Right hindlimb (tissue), 1 donor: Measurements from ENCODE around the gene CBFB.
"Not testable (repeated sequence)": the region's sequence is repeated elsewhere in the genome, so short reads cannot be mapped to it uniquely, and the experiment has no call there.

Experiments used
- DNase-seq: peaks from one replicate; pipeline ENCODE4 v3.0.0-alpha.2; 2018

Gene CBFB

DNA sequence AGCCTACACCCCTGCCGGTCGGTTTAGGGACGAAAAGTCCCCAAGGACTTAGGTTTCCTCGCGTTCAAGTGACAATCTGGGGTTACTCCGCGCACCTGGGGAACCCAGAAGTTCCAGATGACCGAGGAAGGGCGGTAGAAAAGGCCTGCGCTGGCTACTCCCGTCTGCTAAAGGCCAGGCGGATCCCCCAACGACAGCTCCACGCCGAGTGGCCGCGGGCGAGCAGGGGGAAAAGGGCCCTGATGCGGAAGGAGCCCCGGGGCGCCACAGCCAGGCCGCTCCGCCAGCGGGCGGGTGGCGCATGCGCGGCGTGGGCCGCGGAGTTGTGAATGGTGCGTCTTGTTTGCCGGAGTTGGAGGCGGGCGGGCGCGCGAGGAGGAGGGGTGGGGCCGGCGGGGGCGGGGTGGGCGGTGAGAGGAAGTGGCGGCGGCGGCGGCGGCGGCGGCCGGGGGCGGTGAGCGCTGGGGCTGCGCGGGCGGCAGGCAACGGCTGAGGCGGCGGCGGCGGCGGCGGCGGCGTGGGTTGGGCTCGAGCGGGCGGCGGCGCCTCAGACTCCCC, at the start of gene CBFB:
CBFB (plus strand) TSS at position 454 of the 558 bp plus-strand sequence. CDS start 259 bp downstream, outside the sequence.
- peak; percentile 95 for DNase-seq

DNA sequence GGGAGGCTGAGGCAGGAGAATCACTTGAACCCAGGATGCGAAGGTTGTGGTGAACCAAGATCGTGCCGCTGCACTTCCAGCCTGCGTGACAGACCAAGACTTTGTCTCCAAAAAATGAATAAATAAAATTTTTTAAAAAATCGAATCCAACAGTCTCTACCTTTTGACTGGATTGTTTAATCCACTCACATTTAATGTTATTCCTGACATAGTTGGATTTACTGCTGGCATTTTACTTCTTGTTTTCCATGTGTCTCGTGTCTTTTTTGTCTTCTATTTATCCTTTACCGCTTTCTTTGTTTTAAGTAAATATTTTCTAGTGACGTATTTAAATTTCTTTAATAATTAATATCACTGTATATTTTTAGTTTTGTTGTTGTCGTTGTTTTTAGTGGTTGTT, 45.9 kb upstream of the CBFB start:
- DNase-seq: no peak

DNA sequence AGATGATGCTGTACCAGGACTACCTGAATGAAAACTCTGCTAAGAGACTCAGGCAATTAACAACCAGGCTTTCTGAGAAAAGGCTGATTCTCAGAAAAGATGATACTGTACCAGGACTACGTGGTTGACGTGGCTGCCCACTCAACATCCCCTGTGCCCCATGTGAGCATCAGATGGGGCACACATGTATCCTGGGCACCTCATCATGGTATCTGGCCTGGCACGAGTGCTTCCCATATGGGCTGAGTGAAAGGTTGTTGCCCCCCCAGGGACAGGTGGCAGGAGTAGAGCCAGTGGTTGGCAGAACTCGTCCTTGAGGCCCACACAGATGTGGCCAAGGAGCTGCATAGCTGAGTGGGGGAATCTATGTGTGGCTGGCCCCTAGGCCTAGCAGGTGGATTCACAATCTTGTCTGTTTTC, 44.0 kb upstream of the CBFB start:
- DNase-seq: no peak

DNA sequence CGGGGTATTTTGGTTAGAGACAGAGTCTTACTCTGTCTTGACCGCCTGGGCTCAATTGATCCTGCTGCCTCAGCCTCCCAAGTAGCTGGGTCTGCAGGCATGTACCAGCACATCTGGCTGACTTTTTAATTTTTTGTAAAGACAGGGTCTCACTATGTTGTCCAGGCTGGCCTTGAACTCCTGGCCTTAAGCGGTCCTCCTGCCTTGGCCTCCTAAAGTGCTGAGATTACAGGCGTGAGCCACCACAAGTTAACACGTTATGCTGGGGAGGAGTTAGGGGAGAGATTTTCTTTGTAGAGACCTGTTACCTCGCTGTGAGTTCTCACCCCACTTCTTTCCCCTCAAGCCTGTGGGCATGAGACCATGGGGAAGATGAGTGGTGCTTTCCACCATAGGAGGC, 42.4 kb upstream of the CBFB start:
- DNase-seq: no peak

DNA sequence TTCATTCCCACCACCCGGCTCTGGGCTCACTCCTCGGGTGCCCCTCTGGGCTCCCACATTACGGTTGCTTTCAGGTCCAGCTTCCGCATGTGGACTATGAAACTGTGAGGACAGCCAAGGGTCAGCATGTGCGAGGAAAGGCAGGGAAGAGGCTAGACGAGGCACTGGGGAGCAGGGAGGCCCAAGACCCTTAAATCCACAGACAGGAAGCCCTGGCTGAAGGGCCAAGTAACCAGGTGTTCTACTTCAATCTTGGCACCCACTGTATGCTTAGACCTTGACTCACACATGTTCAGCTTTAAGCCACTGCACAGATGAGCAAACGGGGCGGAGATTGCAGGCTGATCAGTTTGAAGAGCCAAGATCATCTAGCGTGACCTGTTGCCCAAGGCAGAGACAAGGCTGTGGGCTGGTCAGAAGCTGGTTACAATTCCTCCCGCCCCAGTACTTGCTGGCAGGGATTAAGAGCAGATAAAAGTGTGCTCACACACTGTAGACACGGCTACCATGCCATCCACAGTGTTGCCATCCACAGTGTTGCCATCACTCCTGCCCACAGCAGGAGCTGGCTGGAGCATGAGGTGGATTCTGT, 40.7 kb upstream of the CBFB start, which contains the start of gene CES4A:
CES4A (plus strand) TSS at position 393 of the 592 bp plus-strand sequence; CDS start at position 577, 184 bp downstream.
- DNase-seq: peak; percentile 71

DNA sequence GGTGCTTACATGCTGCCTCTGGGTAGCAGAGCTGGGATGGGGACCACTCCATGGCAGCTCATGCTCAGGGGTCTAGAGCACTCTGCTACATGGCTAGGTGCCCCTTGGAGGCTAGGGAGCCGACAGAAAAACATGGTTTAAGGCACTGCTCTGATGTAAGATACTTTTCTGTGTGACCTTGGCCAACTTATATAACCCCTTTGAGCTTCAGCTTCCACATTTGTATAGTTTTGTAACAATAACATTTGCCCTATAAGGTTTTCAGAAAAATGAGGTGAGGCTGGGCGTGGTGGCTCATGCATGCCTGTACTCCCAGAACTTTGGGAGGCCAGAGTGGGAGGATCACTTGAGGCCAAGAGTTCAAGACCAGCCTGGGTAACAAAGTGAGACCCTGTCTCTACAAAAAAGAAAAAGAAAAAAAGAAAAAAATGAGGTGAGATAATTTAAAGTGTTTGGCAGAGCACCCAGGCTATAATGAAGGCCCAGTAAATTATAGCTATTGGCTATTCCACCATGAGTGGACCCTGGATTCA, 37.3 kb upstream of the CBFB start:
- DNase-seq: no peak

DNA sequence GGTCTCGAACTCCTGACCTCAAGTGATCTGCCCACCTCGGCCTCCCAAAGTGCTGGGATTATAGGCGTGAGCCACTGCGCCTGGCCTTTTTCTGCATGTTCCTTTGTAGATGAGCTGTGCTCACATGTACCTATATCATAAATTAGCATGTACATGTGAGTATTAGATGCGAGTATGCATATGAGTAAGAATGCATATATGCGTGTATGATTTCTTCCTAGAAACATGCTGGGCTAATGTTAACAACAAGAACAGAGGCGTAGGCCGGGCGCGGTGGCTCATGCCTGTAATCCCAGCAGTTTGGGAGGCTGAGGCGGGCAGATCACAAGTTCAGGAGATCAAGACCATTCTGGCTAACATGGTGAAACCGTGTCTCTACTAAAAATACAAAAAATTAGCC, 35.4 kb upstream of the CBFB start:
- DNase-seq: not testable (repeated sequence)

DNA sequence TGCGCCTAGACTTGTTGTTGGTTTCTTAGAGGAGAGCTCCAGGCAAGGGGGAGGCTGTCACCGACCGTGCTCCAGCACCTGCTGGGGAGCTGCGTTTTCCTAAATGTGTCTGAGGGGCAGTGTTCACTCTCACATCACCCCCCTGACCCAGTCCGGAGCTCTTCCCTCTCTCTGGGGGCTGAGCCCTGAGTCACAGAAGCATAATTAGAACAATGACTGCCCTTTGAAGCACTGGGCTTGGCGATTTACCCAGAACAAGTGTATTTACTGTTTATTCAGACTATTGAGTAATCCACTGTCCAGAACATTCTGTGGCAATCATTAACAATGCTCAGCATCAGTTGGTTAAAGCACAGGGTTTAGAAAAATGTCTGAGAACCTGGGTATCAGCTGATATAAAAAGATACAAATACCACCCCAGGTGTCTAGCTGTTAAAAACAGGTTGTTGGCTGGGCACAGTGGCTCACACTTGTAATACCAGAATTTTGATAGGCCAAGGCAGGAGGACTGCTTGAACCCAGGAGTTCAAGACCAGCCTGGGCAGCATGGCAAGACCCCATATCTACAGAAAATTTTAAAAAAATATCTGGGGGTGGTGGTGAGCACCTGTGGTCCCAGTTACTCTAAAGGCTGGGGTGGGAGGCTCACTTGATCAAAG, 32.5 kb upstream of the CBFB start:
- no peak for DNase-seq

DNA sequence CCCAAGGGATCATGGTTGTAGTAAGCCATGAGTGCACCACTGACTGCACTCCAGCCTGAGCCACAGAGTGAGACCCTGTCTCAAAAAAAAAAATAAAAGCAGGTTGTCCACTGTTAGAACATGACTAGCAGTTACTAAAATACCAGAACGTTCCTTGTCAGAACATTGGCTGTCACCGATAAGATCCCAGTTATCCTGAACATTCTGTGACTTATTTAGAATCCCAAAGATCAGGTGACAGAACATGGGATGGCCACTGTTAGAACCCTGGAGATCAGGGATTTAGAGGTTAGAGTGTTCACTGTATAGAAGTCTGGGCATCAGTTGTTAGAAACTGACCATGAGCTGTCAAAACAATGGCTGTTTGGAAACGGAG, 32.0 kb upstream of the CBFB start:
- DNase-seq: no peak

DNA sequence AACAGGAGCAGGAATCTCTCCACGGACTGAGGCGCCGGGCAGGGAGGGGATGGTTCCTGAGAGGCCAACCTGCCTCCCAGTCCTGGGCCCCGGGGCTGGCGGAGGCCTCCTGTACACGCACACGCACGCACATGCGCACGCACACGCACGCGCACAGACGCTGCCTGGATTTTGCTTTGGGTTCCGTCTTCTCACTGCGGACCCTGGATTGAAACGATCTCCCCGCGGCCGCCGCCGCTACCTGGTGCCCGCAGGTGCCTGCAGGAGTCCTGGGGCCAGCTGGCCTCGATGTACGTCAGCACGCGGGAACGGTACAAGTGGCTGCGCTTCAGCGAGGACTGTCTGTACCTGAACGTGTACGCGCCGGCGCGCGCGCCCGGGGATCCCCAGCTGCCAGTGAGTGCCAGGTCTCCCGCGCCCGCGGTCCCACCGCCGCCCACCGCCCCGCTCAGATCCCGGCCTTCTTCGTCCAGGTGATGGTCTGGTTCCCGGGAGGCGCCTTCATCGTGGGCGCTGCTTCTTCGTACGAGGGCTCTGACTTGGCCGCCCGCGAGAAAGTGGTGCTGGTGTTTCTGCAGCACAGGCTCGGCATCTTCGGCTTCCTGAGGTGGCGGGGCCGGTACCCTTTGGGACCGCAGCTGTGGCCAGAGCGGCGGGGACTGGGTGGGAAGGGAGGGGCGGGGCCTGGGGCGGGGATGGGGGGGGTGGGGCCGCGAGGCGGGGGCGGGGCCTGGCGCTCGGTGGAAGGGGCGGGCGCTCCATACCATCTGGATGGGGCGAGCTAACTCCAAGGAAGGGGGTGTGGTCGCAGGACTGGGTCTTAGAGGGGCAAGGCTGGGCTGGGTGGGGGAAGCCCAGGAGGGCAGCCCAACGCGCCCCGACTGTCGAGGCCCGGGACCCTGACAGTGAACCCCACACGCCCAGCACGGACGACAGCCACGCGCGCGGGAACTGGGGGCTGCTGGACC, 28.3 kb upstream of the CBFB start:
- peak; percentile 76 for DNase-seq

DNA sequence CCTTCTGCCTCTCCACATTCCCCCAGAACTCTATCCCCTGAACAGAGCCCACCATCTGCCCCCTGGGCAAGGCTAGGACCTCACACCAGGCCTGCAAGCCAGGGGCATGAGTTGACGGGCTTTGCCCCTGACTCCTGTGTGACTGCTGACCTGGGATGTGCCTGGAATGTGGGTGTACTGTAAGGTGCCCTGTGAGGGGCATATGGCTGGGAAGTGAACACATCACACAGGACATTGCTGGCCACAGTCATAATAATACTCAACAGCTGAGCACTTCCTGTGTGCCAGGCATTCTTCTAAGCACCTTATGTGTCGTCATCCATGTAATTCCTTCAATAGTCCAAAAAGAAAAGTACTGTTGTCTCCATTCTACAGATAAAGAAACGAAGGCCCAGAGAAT, 27.2 kb upstream of the CBFB start:
- DNase-seq: no peak

DNA sequence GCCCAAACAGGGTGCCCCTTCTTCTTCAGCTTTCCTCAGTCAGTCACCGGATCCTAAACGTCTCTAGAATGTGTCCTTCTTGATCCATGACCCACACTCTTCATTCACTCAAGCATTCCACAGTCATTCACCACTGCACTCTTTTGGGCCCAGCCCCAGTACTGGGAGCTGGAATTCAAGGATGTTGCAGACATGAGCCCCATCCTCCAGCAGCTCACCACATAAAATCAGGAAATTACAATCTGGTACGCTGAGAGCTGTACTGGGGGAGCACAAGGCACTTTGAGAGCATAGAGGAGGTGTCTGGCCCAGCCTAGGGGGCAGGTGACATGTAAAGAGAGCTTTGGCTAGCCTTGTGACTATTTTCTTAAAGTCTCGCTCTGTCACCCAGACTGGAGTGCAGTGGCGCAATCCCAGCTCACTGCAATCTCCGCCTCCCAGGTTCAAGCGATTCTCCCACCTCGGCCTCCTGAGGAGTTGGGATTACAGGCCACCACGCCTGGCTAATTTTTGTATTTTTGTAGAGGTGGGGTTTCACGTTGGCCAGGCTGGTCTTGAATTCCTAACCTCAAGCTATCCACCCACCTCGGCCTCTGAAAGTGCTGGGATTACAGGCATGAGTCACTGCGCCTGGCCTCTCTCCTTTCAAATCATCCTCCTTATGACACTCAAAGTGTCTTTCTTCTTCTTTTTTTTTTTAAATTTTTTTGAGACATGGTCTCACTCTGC, 21.9 kb upstream of the CBFB start:
- no peak for DNase-seq

DNA sequence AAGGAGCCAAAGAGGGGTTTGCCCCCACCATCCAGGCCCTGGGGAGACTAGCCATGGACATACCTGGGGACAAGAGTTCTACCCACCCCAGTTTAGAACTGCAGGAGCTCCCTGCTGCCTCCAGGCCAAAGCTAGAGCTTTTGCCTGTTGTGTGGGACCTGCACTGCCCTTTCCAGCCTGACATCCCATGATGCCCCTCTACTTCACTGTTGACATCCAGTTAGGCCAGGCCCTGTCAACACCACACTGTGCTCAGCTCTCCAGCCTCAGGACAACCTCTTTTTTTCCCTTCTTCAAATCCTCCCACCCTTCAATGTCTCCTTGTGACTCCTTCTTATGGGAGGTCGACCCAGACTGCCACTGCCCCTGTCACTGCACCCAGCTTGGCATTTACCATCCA, 19.8 kb upstream of the CBFB start:
- DNase-seq: no peak

DNA sequence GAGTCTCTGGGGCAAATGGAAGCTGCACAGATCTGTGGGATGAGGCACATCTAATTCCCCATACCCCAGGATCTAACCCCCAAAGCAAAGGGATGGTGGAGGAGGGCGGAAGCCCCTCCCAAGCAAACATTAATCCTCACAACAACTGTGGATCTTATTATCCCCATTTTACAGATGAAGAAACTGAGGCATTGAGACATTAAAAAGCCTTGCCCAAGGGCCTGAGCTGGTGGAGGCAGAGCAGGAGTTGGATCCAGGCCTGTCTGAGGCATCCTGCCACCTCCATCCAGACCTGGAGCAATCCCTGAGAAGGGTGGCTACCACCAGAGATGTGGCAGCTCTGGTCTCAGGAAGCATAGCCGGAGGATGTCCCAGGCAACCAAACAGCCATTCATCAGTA, 17.7 kb upstream of the CBFB start:
- no peak for DNase-seq

DNA sequence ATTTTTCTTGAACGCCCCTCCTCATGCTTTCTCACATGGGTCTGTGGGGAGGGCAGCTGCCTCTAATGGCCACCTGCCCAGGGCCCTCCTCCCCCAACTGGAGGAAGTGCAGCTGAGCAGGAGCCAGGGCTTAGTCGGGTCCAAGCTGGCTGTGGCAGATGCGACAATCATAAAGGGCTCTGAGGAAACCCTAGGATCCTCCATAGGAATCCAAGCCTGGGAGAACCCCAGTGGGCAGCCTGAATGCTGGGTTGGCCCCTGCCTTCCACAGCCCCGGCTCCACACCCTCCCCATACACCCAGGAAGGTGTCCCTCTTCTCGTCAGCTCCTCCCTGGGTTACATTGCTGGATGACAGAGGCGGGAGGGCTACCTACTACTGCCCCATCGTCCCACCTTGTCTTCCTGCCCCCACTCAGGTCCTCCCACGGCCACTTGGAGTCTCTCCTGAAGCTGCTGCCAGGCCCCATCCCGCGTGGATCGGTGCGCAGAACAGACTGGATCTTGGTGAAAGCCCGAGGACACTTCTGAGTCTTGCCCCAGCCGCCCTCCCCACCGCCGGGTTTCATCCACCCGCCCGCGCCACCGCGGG, 15.6 kb upstream of the CBFB start:
- DNase-seq: peak; percentile 84

DNA sequence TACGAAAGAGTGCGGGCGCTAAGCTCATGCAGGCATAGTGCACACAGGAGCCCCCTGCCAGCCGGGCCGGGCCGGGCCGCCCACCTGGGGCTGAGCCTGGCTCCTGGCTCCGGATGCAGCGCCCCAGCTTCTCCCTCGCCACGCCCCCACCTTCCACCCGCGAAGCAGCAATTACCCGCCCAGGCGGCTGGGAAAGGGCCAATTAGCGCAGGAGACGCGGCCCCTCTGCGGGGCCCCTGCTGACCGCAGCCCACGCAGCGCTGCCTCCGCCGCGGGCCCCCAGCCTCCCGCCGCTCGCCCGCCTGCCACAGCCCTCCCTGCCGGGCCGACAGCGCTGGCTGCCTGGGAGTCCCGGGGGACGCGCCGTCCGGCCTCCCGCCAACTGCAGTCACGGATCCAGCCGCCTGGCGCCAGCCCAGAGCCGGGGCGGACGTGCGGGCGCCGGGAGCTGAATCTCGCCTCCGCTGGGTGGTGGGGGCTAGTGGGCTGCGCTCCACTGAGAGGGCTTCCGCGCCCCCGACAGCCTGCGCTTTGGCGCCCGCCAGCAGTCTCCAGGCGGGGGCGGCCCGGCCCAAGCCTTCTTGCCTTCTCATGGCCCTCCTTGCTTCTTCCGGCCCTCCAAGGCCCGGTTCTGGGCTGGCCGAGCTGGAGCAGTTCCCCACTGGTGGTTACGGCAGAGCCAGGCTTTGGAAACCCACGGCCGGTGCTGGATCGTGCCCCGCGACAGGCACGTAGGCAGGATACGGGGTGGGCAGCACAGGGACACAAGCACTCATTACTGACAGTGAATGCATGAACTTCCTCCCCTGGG, 14.9 kb upstream of the CBFB start:
- DNase-seq: peak; percentile 93

DNA sequence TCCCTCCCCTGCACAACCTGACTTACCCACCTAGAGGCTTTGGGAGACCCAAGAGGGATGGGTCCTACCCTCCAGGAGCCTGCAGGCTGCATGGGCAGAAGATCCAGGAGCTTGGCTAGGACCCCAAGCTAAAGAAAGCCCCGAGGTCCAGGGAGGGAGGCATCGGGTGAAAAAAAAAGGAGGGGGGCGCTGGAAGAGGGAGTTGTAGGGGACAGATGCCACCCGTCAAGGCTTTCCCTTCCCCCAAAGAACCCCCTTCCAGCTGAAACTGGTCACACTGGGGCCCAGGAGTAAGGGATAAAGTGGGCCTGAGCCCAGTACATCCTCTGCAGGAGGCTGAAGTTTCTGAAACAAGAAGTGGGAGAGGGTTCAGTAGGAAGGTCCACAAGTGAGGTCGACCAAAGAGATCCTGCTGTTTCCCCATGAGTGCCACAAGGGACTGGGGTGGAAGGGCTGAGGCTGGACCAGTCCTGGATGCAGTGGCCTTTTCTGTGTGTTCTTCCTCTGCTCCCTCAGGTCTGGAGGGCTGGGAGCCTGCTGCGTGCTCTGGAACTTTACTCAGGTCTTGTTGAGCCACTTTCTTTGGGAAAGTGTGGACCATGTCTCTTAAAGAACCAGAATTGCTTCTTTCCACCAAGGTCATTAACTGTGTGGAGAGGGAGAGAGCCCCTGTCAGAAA, 14.2 kb upstream of the CBFB start:
- no peak for DNase-seq

DNA sequence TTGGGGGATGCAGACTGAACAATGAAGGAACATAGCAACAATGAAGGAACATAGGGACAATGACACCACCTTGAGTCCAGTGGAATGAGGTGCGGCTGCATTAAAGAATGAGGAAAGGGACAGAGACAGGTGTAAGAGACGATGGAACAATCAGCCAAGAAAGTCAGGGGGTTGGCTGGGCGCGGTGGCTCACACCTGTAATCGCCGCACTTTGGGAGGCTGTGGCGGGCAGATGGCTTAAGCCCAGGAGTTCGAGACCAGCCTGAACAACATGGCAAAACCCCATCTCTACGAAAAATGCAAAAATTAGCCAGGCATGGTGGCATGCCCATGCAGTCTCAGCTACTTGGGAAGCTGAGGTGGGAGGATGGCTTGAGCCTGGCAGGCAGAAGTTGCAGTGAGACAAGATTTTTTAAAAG, 13.6 kb upstream of the CBFB start:
- no peak for DNase-seq

DNA sequence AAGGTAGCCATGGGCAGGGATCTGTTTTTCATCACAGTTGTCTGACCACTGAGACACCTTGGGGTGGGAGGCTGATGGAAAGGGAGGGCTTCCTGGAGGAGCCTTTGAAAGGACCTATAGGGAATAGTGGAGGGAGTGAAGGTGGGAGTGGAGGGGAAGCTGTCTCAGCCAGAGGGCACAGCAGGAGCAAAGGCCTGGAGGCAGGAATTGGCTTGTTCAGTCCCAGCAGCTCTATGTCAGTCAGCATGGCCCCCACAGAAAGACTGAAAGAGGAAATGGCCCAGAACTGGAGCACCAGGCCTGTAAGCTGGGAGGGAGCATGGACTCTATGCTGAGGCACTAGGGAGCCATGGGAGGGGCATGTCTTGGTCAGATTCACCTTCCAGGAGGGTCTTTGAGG, 12.8 kb upstream of the CBFB start:
- DNase-seq: no peak

DNA sequence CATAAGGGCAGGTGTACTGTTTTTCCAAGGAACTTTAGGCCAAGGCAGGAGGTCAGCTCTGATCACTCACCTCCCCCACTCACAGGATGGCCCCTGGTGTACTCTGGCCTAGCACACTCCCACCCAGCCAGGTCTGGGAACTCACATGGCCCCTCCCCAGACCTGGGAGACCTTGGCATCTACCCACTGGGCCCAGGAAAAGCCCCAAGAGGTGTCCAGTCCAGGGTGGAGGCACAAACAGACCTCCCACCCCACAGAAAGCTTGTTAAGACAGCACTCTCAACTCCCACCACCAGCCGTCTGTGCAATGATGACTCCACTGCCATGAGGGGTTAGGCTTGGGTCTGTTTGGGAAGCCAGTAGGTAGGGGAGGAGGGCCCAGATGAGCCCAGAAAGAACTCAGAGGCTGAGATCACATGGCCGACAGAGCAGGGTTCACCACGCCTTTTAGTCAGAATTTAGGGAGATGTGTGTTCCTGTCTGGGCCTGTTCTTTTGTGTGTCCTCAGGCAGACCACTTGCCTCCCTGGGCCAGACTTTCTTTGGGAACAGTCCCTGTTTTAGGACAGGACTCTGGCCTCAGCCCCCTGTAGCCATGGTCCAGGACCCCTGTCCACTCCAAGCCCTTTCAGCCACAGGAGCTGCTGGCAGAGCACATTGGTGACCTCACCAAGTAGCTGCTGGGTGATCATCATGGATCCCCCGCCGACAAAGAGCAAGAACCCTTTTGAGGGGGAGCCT, 12.1 kb upstream of the CBFB start:
- DNase-seq: no peak
